ENCODE results near the gene MAP7D1. TPM values are rescaled to one million over a fixed set of nuclear protein-coding genes. Genes with fewer than 3 reads are reported as not detected.
A peak's percentile ranks its signal among the peaks of the same experiment; 100 is the strongest.

The MAP7D1 gene
- total RNA-seq, 5 donors from 2014 or later (not counting 1 experiment from before 2014, with no cell fraction given) = 157 to 295 (median 263) TPM

GRCh38 chr1:36172983-36173382, 17.0 kb downstream of the MAP7D1 start:
- ChIA-PET CTCF (interaction anchor here in 1 of 2 donors (1.1 kb wide), 1 partner anchor 10 kb away, joined by 3 read pairs; no protein-coding TSS in a partner anchor), POLR2A (interaction anchor here in 1 of 2 donors (0.5 kb wide), 1 partner anchor 69 kb away, joined by 3 read pairs; no protein-coding TSS in a partner anchor)
- Histone ChIP-seq H3K4me3 (ENCODE audit: control insufficient read depth in 1 of 2, extremely low read depth in 1 of 2, low read length in 1 of 2) (no peak overlapping the region), H3K27ac (ENCODE audit: low read length) (no peak overlapping the region), H3K36me3 (ENCODE audit: control insufficient read depth in 2 of 2, extremely low read depth in 1 of 2, insufficient read depth in 1 of 2, low read length in 1 of 2) (peaks cover 37 to 88% of the 10 kb centered on the region in 2 donors), H3K4me1 (ENCODE audit: control insufficient read depth in 1 of 2, extremely low read depth in 1 of 2, insufficient read depth in 2 of 2, low read length in 2 of 2) (peaks cover 0 to 27% of the 10 kb centered on the region in 2 experiments), H3K27me3 (replicated peaks in 1 of 2; ENCODE audit: control insufficient read depth in 2 of 2, extremely low read depth in 1 of 2, insufficient read depth in 2 of 2, low read length in 1 of 2) (no peaks in the 10 kb centered on the region), H3K9me3 (no peaks in the 10 kb centered on the region)
- Mint-ChIP-seq H3K36me3 (peaks cover 54% of the 10 kb centered on the region), H3K4me3 (no peak overlapping the region), H3K4me1 (peaks cover 22 to 30% (median 23%) of the 10 kb centered on the region in 3 donors), H3K9me3 (no peaks in the 10 kb centered on the region), H3K27ac (peak overlapping the region; percentile 34 to 39), H3K27me3 (no peaks in the 10 kb centered on the region)
- no CpG with 5 or more reads among the region's 2 CpGs for WGBS (ENCODE audit: insufficient coverage)
- no peak for DNase-seq
- no peak for ATAC-seq (replicated peaks in 1 of 4)

- no peak for ATAC-seq (replicated peaks in 1 of 4)
- ChIA-PET CTCF (no interaction called here), POLR2A (no interaction called here)
- Mint-ChIP-seq H3K4me1 (peaks cover 14 to 20% (median 15%) of the 10 kb centered on the region in 3 donors), H3K27me3 (no peaks in the 10 kb centered on the region), H3K36me3 (peaks cover 57% of the 10 kb centered on the region), H3K9me3 (no peaks in the 10 kb centered on the region), H3K27ac (no peak overlapping the region), H3K4me3 (no peak overlapping the region)
- Histone ChIP-seq H3K9me3 (no peaks in the 10 kb centered on the region), H3K4me1 (ENCODE audit: control insufficient read depth in 1 of 2, extremely low read depth in 1 of 2, insufficient read depth in 2 of 2, low read length in 2 of 2) (peaks cover 0 to 18% of the 10 kb centered on the region in 2 experiments), H3K27me3 (replicated peaks in 1 of 2; ENCODE audit: control insufficient read depth in 2 of 2, extremely low read depth in 1 of 2, insufficient read depth in 2 of 2, low read length in 1 of 2) (no peaks in the 10 kb centered on the region), H3K4me3 (ENCODE audit: control insufficient read depth in 1 of 2, extremely low read depth in 1 of 2, low read length in 1 of 2) (no peak overlapping the region), H3K36me3 (ENCODE audit: control insufficient read depth in 2 of 2, extremely low read depth in 1 of 2, insufficient read depth in 1 of 2, low read length in 1 of 2) (peaks cover 37 to 92% of the 10 kb centered on the region in 2 donors), H3K27ac (ENCODE audit: low read length) (no peak overlapping the region)
- no peak for DNase-seq
- 96% methylated on average over 7 of the region's 11 CpGs for WGBS (ENCODE audit: insufficient coverage)
Measured at GRCh38 chr1:36174713-36175112, 18.8 kb downstream of the MAP7D1 start.

DNA sequence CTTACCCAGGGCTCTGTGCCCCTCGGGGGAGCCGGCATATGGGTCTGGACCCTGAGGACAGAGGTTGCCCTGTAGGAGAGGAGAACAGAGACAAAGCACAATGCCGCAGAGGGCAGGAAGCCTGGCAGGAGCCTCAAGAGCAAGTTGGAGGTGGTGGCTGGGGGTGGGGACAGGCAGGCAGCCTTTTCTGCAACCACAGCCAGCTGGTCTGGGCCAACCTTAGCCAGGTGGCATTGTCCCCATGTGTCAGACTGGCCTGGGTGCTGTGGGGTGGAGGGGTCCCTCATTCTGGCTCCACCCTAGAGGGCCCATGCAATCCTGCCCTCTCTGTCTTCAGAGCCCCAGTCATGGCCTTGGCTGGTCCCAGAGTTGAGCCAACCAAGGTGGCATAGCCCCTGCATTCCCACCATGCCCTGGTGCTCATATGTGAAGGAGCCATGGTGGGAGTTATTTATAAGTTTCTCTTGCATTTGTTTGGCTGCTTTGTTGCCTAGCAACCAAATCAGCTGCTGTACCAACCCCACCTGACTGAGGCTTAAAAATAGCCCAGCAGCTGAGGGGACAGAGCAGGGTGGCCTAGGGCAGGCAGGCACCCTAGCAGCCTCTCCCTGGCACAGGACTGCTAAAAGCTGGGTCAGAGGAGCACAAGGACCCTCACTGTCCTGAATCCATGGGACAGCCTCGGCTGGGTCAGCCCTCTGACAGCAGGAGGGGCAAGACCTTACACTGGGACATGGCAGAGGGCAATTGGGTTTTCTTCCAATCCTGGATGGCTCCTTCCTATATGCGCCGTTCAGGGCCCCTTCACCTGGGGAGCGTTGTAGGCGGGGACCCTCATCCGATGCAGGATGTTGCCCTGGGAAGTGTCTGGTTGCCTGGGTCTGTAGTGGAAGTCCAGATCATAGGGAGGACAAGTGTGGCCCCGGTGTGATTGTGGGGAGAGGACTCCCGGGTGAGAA, 19.5 kb downstream of the MAP7D1 start:
- ChIA-PET POLR2A (no interaction called here), CTCF (no interaction called here)
- ATAC-seq (replicated peaks in 1 of 4) (no peak), DNase-seq (no peak)
- Histone ChIP-seq H3K4me1 (ENCODE audit: control insufficient read depth in 1 of 2, extremely low read depth in 1 of 2, insufficient read depth in 2 of 2, low read length in 2 of 2) (peaks cover 0 to 18% of the 10 kb centered on the region in 2 experiments), H3K4me3 (ENCODE audit: control insufficient read depth in 1 of 2, extremely low read depth in 1 of 2, low read length in 1 of 2) (no peak overlapping the region), H3K9me3 (no peaks in the 10 kb centered on the region), H3K27me3 (replicated peaks in 1 of 2; ENCODE audit: control insufficient read depth in 2 of 2, extremely low read depth in 1 of 2, insufficient read depth in 2 of 2, low read length in 1 of 2) (no peaks in the 10 kb centered on the region), H3K27ac (ENCODE audit: low read length) (no peak overlapping the region), H3K36me3 (ENCODE audit: control insufficient read depth in 2 of 2, extremely low read depth in 1 of 2, insufficient read depth in 1 of 2, low read length in 1 of 2) (peaks cover 37 to 93% of the 10 kb centered on the region in 2 donors)
- H3K9me3 Mint-ChIP-seq = no peaks in the 10 kb centered on the region
- WGBS (ENCODE audit: insufficient coverage) = 96% methylated on average over 8 of the region's 11 CpGs
- no peak overlapping the region for H3K27ac Mint-ChIP-seq
- no peak overlapping the region for H3K4me3 Mint-ChIP-seq
- H3K36me3 Mint-ChIP-seq = peaks cover 58% of the 10 kb centered on the region
- no peaks in the 10 kb centered on the region for H3K27me3 Mint-ChIP-seq
- peaks cover 9 to 16% (median 12%) of the 10 kb centered on the region in 3 donors for H3K4me1 Mint-ChIP-seq

DNA sequence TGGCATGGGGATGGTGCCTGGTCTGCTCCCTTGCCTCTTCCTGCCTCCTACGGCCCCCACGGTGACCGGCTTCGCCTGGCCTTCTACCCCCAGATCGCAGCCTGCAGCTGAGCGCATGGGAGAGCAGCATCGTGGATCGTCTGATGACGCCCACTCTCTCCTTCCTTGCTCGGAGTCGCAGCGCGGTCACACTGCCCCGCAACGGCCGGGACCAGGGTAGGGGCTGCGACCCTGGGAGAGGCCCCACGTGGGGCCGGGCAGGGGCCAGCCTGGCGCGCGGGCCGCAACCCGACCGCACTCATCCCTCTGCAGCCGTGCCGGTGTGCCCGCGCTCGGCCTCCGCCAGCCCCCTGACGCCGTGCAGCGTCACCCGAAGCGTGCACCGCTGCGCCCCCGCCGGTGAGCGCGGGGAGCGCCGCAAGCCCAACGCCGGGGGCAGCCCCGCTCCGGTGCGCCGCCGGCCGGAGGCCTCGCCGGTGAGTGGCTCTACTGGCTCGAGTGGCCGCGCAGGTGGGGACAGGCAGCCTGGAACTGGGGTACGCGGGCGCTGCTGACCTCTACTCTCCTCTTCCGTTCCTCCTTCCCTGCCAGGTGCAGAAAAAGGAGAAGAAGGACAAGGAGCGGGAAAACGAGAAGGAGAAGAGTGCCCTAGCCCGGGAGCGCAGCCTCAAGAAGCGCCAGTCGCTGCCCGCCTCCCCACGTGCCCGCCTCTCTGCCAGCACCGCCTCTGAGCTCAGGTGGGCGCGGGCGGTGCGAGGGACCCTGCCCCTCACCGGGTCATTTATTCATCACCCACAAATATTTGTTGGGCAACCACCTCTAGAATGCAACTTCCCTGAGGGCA, 20.4 kb downstream of the MAP7D1 start:
- no peak for DNase-seq
- no peaks in the 10 kb centered on the region for H3K27me3 ChIP-seq (replicated peaks in 1 of 2; ENCODE audit: control insufficient read depth in 2 of 2, extremely low read depth in 1 of 2, insufficient read depth in 2 of 2, low read length in 1 of 2)
- no peaks in the 10 kb centered on the region for H3K9me3 ChIP-seq
- Mint-ChIP-seq H3K27me3 (no peaks in the 10 kb centered on the region), H3K9me3 (no peaks in the 10 kb centered on the region), H3K27ac (no peak overlapping the region), H3K4me3 (no peak overlapping the region), H3K4me1 (peaks cover 6 to 13% (median 12%) of the 10 kb centered on the region in 3 donors), H3K36me3 (peaks cover 59% of the 10 kb centered on the region)
- no peak overlapping the region for H3K27ac ChIP-seq (ENCODE audit: low read length)
- CTCF ChIA-PET = no interaction called here
- no peak for ATAC-seq (replicated peaks in 1 of 4)
- 97% methylated on average over 45 of the region's 76 CpGs for WGBS (ENCODE audit: insufficient coverage)
- H3K36me3 ChIP-seq (ENCODE audit: control insufficient read depth in 2 of 2, extremely low read depth in 1 of 2, insufficient read depth in 1 of 2, low read length in 1 of 2) = peaks cover 33 to 93% of the 10 kb centered on the region in 2 donors
- POLR2A ChIA-PET = no interaction called here
- H3K4me1 ChIP-seq (ENCODE audit: control insufficient read depth in 1 of 2, extremely low read depth in 1 of 2, insufficient read depth in 2 of 2, low read length in 2 of 2) = peaks cover 0 to 16% of the 10 kb centered on the region in 2 experiments
- no peak overlapping the region for H3K4me3 ChIP-seq (ENCODE audit: control insufficient read depth in 1 of 2, extremely low read depth in 1 of 2, low read length in 1 of 2)

- H3K27ac ChIP-seq (ENCODE audit: low read length) = no peak overlapping the region
- no peaks in the 10 kb centered on the region for H3K9me3 ChIP-seq
- H3K4me3 ChIP-seq (ENCODE audit: control insufficient read depth in 1 of 2, extremely low read depth in 1 of 2, low read length in 1 of 2) = no peak overlapping the region
- no peak for DNase-seq
- Mint-ChIP-seq H3K9me3 (no peaks in the 10 kb centered on the region), H3K4me3 (no peak overlapping the region), H3K36me3 (peaks cover 49% of the 10 kb centered on the region), H3K27ac (no peak overlapping the region), H3K27me3 (no peaks in the 10 kb centered on the region), H3K4me1 (peaks cover 6 to 10% (median 9%) of the 10 kb centered on the region in 3 donors)
- WGBS (ENCODE audit: insufficient coverage) = 97% methylated on average over 20 of the region's 33 CpGs
- H3K4me1 ChIP-seq (ENCODE audit: control insufficient read depth in 1 of 2, extremely low read depth in 1 of 2, insufficient read depth in 2 of 2, low read length in 2 of 2) = peaks cover 0 to 16% of the 10 kb centered on the region in 2 experiments
- CTCF ChIA-PET = no interaction called here
- peaks cover 26 to 84% of the 10 kb centered on the region in 2 donors for H3K36me3 ChIP-seq (ENCODE audit: control insufficient read depth in 2 of 2, extremely low read depth in 1 of 2, insufficient read depth in 1 of 2, low read length in 1 of 2)
- no peak for ATAC-seq (replicated peaks in 1 of 4)
- POLR2A ChIA-PET = interaction anchor here in 1 of 2 donors (0.7 kb wide), 2 partner anchors 15 to 73 kb away, joined by 3 to 6 read pairs; no protein-coding TSS in a partner anchor
- H3K27me3 ChIP-seq (replicated peaks in 1 of 2; ENCODE audit: control insufficient read depth in 2 of 2, extremely low read depth in 1 of 2, insufficient read depth in 2 of 2, low read length in 1 of 2) = no peaks in the 10 kb centered on the region
Measured at GRCh38 chr1:36177589-36178431, 21.9 kb downstream of the MAP7D1 start.

All from T-cell (primary cell).